ENCODE measurements around the gene PRDM16. TPM values are rescaled to one million over a fixed set of nuclear protein-coding genes. Genes with fewer than 3 reads are reported as not detected.

Gene PRDM16
- total RNA-seq, 1 donor from 2014 or later = 84.2 TPM

DNA sequence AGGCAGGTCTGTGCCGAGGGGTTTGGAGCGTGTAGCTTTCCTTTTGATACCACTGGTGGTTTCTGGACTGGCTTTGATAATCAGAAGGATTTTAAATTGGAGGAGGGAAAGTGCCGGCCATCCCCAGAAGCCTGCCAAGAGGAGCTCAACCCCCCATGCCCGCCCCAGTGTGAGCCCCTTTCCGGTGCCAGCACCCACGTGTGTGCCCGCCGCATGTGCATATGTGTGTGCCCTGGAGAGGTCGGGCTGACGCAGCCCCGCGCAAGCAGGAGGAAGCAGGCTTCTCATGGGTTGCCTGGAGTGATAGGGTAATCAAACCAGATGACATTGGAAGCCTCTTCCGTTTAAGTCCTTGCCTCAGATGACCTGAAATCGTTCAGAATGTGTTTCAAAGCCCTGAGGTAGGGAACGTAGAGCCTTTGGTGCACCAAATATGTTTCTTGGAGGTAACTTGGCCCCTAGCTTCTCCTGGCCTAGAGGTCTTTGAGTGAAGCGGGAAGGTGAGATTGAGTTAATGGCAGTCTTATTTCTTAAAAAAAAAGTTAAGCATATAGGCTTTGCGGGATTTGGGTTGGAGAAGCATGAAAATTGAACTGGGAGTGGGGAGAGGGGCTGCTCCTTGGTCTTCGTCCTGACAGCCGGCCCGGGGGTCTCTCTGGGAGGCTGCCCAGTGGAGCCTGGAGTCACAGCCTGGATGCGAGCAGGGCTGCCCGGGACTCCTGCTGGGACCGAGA is 351.4 kb downstream of the PRDM16 start:
- H3K27me3 ChIP-seq = no peaks in the 10 kb centered on the region
- no peak overlapping the region for H3K4me3 ChIP-seq
- H3K4me1 ChIP-seq = peaks cover 6 to 43% of the 10 kb centered on the region in 2 donors
- intact Hi-C loops (cut with DNase I) = loop anchor here (5.0 to 10.0 kb wide), 3 partner anchors 203 to 1006 kb away; partner anchors contain the start of gene PEX10
- peak overlapping the region; percentile 55 to 92 for H3K27ac ChIP-seq
- peaks cover 0 to 8% of the 10 kb centered on the region in 2 donors for H3K9me3 ChIP-seq
- DNase-seq (ENCODE audit: low spot score in 2 of 2) = no peak
- TF ChIP-seq, protein P1, sequence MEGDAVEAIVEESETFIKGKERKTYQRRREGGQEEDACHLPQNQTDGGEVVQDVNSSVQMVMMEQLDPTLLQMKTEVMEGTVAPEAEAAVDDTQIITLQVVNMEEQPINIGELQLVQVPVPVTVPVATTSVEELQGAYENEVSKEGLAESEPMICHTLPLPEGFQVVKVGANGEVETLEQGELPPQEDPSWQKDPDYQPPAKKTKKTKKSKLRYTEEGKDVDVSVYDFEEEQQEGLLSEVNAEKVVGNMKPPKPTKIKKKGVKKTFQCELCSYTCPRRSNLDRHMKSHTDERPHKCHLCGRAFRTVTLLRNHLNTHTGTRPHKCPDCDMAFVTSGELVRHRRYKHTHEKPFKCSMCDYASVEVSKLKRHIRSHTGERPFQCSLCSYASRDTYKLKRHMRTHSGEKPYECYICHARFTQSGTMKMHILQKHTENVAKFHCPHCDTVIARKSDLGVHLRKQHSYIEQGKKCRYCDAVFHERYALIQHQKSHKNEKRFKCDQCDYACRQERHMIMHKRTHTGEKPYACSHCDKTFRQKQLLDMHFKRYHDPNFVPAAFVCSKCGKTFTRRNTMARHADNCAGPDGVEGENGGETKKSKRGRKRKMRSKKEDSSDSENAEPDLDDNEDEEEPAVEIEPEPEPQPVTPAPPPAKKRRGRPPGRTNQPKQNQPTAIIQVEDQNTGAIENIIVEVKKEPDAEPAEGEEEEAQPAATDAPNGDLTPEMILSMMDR (IDR thresholded peaks at IDR 0.05) = no peak
- peaks cover 28 to 39% of the 10 kb centered on the region in 2 donors for H3K36me3 ChIP-seq

DNA sequence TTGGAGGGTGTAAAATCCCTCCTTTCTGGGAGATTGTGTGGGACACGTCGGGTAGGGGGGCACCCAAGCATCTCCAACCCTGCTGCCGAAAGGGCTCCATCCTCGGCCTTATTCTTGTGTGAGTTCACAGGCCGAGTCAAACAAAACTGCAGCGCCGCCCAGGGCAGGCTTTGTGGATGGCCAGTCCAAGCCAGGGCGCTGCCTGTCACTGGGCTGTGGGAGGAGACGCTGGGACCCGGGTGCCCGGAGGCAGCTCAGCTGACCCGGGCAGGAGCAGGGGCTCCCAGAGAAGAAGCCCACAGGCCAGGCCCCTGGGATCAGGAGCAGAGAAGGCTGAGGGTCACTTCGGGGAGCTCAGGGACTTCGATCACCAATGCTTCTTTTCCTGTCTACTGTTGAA is 353.6 kb downstream of the PRDM16 start:
- intact Hi-C loops (cut with DNase I) = loop anchor here (2.0 to 10.0 kb wide), 5 partner anchors 74 to 1008 kb away; partner anchors contain the start of gene PEX10
- Histone ChIP-seq H3K9me3 (no peaks in the 10 kb centered on the region), H3K4me1 (peaks cover 6 to 43% of the 10 kb centered on the region in 2 donors), H3K27ac (peak overlapping the region; percentile 77 to 92), H3K36me3 (peaks cover 34 to 43% of the 10 kb centered on the region in 2 donors), H3K27me3 (no peaks in the 10 kb centered on the region), H3K4me3 (no peak overlapping the region)
- TF ChIP-seq, protein P1 (IDR thresholded peaks at IDR 0.05) = no peak
- DNase-seq (ENCODE audit: low spot score in 2 of 2) = no peak

DNA sequence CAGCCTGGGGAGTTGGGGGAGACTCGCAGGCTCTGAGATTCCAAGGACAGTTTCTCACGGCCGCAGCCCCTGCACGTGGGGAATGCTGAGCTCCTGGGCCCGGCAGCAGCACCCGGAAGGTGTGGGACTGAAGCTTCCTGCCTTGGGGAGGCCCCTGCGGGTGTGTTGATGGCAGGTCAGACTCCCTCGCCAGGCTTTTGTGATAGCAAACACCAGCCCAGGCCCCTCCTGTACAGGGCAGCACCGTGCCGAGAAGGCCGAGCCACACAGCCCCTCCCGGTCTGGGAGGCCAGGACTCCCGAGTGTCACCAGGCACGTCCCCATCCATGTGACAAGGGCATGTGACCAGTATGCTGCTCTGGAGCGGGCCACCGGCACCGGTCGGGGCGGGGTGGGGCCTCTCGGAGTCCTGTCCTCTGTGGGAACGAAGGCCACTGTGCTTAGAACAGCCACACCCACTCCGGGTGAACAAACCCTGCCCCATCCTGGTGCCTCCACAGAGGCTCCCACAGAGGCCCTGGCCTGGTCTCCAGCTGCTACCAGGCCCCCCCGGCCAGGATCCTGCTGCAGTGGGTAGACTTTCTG is 354.3 kb downstream of the PRDM16 start:
- DNase-seq (ENCODE audit: low spot score in 2 of 2) = peak; percentile 77 to 87
- TF ChIP-seq, protein P1 (IDR thresholded peaks at IDR 0.05) = no peak
- peak overlapping the region; percentile 77 to 92 for H3K27ac ChIP-seq
- H3K4me3 ChIP-seq = no peak overlapping the region
- intact Hi-C loops (cut with DNase I) = loop anchor here (2.0 to 10.0 kb wide), 5 partner anchors 75 to 1009 kb away; partner anchors contain the start of gene PEX10
- no peaks in the 10 kb centered on the region for H3K9me3 ChIP-seq
- H3K36me3 ChIP-seq = peaks cover 36 to 43% of the 10 kb centered on the region in 2 donors
- H3K4me1 ChIP-seq = peaks cover 6 to 43% of the 10 kb centered on the region in 2 donors
- H3K27me3 ChIP-seq = no peaks in the 10 kb centered on the region

DNA sequence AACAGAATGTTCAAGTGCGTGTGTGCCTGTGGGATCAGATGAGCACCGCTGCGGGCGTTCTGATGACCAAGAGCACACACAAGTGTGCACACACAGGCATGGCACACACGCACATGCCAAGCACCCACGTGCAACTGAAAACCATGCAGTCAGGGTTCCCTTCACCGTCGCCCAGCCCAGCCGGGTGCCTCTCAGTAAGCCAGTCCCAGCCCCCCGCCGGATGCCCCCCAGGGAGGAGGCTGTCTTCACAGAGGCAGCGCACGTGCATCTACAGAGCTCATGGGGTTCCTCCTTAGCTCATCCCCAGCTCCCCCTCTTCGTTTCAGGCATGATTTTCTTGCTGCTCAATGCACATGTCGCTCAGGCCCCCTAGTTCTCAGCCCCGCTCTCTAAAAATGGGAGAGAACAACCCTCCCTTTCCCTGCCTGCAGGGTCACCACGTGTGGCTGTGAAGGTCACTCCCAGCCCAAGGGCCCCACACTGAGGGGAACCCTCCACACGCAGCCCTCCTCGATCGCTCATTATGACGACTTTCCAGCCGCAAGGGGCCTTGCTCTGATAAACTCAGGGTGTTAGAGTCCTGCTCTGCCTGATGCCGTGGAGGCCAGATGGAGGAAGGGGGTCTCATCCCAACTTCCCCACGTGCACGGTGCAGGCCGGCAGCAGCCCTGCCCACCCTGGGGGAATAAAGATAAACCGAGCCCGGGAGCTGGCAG is 355.1 kb downstream of the PRDM16 start:
- no peaks in the 10 kb centered on the region for H3K27me3 ChIP-seq

More for the DNA sequence above, 355.1 kb downstream of the PRDM16 start:
- H3K36me3 ChIP-seq = peaks cover 37 to 38% of the 10 kb centered on the region in 2 donors
- DNase-seq (ENCODE audit: low spot score in 2 of 2) = no peak
- peak overlapping the region; percentile 77 to 92 for H3K27ac ChIP-seq
- intact Hi-C loops (cut with DNase I) = loop anchor here (1.0 to 10.0 kb wide), 7 partner anchors 75 to 1009 kb away; partner anchors contain the start of gene PEX10
- H3K9me3 ChIP-seq = no peaks in the 10 kb centered on the region
- TF ChIP-seq, protein P1 (IDR thresholded peaks at IDR 0.05) = no peak
- H3K4me1 ChIP-seq = peaks cover 6 to 41% of the 10 kb centered on the region in 2 donors
- H3K4me3 ChIP-seq = no peak overlapping the region

All from ascending aorta (tissue), 2 donors.